ENCODE results near the gene ATF6B.

The ATF6B gene

DNA sequence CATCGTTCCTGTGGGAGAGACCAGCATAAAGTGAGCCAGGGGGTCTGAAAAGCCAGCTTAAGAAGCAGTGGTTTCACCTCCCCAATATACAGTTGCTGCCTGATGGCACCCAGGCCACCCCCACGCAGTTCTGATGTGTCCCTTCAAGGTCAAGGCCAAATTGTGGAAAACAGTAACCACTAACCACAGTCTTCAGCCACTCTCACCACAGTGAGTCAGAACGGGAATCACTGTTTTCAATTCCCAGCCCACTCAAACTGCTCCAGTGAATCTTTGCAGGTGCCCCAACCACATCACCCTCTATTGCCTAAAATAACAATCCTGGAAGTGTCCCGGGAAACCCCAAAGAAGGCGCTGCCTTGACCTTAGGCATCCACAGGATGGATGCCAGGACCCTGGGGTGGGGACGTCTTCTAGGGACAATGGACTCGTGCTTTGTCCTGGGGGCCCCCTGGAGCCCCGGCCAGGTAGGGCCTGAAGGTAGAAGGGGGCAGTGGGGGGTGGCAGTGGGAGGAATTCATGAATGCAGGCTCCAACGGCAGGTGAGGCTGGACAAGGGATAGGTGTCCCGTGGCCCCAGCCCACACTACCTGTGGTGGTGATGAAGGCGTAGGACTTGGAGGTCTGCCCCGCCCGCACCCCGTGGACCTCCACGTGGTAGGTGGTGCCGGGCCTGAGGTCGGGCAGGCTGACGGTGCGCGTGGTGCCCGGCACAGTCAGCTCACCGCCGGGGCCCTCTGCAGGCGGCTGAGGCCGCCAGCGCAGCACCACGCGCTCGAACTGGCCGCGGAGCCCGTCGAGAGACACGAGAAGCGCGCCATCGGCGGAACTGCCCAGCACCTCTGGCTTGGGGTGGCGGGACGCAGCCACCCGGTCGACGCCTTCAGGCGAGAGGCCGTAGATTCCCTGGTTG, 41.1 kb downstream of the ATF6B start:
- Histone ChIP-seq H3K4me3 (ENCODE audit: low read depth, low read length) (no peak overlapping the region), H3K36me3 (no peaks in the 10 kb centered on the region), H3K27ac (no peak overlapping the region), H3K27me3 (ENCODE audit: insufficient read depth, low read depth, severe bottlenecking) (no peaks in the 10 kb centered on the region), H3K9me3 (ENCODE audit: severe bottlenecking) (no peaks in the 10 kb centered on the region)
- DNase-seq: no peak
- TF ChIP-seq, protein P1, sequence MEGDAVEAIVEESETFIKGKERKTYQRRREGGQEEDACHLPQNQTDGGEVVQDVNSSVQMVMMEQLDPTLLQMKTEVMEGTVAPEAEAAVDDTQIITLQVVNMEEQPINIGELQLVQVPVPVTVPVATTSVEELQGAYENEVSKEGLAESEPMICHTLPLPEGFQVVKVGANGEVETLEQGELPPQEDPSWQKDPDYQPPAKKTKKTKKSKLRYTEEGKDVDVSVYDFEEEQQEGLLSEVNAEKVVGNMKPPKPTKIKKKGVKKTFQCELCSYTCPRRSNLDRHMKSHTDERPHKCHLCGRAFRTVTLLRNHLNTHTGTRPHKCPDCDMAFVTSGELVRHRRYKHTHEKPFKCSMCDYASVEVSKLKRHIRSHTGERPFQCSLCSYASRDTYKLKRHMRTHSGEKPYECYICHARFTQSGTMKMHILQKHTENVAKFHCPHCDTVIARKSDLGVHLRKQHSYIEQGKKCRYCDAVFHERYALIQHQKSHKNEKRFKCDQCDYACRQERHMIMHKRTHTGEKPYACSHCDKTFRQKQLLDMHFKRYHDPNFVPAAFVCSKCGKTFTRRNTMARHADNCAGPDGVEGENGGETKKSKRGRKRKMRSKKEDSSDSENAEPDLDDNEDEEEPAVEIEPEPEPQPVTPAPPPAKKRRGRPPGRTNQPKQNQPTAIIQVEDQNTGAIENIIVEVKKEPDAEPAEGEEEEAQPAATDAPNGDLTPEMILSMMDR (IDR thresholded peaks at IDR 0.05; ENCODE audit: low read depth, low read length): no peak

DNA sequence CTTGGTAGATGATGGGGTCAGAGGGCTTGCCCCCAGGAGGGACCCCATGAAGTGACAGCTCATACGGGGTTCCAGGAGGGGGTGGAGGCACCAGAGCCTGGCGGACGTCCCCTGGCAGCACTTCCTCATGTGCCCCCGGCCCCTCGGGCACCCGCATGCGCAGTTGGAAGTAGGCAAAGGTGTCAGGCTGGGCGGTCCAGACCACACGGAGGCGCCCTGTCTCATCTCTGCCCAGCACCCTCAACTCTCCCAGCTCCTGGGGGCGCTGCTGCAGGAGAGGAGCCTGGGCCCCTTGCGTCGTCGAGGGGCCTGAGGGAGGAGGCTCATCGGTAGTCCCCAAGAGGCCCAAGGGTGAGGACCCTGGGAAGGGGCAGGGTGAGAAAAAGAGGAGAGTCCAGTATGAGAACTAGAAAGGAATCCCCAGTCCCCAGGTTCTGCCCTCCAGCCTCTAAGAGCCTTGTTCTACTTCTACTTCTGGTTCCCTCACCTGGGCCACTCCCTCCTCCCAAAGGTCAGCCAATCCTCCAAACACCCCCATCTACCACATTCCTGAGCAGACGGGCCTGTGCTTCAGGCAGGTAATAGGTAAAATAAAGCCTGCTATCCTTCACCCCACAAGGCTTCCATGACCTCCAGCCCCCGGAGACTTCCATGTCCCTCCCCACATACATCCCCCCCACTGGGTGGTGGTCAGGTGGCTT, 42.1 kb downstream of the ATF6B start:
- TF ChIP-seq, protein P1 (IDR thresholded peaks at IDR 0.05; ENCODE audit: low read depth, low read length): peak; percentile 23; the same call in 1 of the 2 replicates
- no peak for DNase-seq
- no peaks in the 10 kb centered on the region for H3K27me3 ChIP-seq (ENCODE audit: insufficient read depth, low read depth, severe bottlenecking)
- H3K4me3 ChIP-seq (ENCODE audit: low read depth, low read length): no peak overlapping the region
- no peak overlapping the region for H3K27ac ChIP-seq
- no peaks in the 10 kb centered on the region for H3K36me3 ChIP-seq
- no peaks in the 10 kb centered on the region for H3K9me3 ChIP-seq (ENCODE audit: severe bottlenecking)

DNA sequence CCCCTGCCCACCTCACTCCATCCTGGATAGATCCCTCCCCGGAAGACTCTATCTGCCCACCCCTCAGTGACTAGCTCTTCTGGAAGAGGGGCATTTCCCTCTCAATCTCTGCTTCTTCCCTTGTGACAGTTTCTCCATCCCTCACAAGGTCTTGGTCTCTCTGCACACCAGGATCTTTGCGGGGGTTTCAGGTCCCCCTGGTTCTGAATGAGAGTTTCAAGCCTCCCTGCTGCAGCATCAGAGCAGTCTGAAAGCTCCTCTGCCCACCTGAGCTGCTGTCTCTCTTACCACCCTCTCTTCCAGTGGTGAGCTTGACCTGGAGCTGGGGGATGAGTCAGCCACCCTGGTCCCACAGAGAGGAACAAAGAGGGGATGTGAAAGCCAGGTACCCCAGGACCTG, 43.3 kb downstream of the ATF6B start:
- Histone ChIP-seq H3K36me3 (no peaks in the 10 kb centered on the region), H3K27ac (no peak overlapping the region), H3K4me3 (ENCODE audit: low read depth, low read length) (no peak overlapping the region), H3K9me3 (ENCODE audit: severe bottlenecking) (no peaks in the 10 kb centered on the region), H3K27me3 (ENCODE audit: insufficient read depth, low read depth, severe bottlenecking) (no peaks in the 10 kb centered on the region)
- TF ChIP-seq, protein P1 (IDR thresholded peaks at IDR 0.05; ENCODE audit: low read depth, low read length): no peak
- no peak for DNase-seq

DNA sequence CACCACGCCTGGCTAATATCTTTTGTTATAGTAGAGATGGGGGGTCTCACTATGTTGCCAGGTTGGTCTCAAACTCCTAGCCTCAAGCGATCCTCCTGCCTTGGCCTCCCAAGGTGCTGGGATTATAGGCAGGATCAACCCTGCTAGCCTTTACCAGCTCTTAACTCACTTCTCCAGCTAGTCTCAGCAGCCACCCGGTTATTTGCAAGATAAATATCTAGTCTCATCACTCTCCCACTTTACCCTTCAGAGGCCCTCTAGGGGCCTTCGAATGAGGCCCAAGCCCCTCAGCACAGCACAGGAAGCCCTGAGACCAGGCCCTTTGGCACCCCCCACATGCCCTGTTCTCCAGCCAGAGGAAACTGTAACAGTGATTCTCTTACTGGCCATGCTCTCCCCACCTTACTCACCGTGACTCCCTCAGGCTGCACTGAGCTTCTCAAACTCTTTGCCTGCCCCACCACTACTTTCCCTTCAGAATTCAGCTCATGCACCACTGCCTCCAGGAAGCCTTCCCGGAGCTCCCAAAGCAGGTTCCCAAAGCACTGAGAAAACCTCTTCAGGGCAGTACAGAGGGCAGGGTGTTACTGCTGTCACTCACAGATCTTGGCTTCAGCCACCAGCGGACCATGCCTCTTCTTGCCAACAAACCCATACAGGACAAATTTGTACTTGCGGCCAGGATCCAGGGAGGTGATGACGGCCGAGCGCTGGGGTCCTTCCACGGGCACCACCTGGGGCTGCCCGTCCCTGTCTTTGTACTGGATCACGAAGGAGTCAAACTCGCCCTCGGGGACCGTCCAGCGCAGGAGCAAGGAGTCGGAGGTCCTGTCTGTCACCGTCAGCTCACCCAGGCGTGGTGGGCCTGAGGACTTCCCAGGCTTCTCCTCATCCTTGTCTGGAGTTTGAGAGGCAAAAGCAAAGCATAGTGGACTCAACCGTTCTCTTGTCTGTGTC, 44.0 kb downstream of the ATF6B start:
- H3K4me3 ChIP-seq (ENCODE audit: low read depth, low read length): no peak overlapping the region
- H3K27me3 ChIP-seq (ENCODE audit: insufficient read depth, low read depth, severe bottlenecking): no peaks in the 10 kb centered on the region
- DNase-seq: no peak
- no peaks in the 10 kb centered on the region for H3K9me3 ChIP-seq (ENCODE audit: severe bottlenecking)
- no peak overlapping the region for H3K27ac ChIP-seq
- TF ChIP-seq, protein P1 (IDR thresholded peaks at IDR 0.05; ENCODE audit: low read depth, low read length): no peak
- H3K36me3 ChIP-seq: no peaks in the 10 kb centered on the region

DNA sequence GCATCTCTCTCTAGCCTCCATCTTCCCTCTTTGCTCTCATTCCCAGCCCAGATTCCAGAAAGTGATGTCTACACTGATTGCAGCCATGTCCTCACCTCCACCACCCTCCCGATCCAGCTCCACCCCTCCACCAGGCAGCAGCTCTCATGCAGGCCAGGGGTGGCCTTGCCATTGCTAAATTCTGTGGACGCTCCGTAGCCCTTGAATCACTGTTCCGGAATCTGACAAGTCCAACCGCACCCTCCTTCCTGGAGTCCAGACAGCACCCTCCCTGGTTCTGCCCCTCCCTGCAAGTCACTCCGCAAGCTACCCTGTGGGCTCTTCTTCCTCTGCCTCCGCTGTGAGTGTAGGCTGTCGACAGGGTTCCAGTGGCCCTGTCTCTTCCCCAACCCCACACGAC, 45.1 kb downstream of the ATF6B start:
- Histone ChIP-seq H3K27ac (no peak overlapping the region), H3K9me3 (ENCODE audit: severe bottlenecking) (no peaks in the 10 kb centered on the region), H3K27me3 (ENCODE audit: insufficient read depth, low read depth, severe bottlenecking) (no peaks in the 10 kb centered on the region), H3K4me3 (ENCODE audit: low read depth, low read length) (no peak overlapping the region), H3K36me3 (no peaks in the 10 kb centered on the region)
- DNase-seq: no peak
- TF ChIP-seq, protein P1 (IDR thresholded peaks at IDR 0.05; ENCODE audit: low read depth, low read length): no peak

Measured in WERI-Rb-1 (cell line).